Thyroid gland (tissue), 4 donors: ENCODE results near the gene CHST12. TPM values are rescaled to one million over a fixed set of nuclear protein-coding genes. Genes with fewer than 3 reads are reported as not detected.
"Not testable (repeated sequence)": the region's sequence is repeated elsewhere in the genome, so short reads cannot be mapped to it uniquely, and the experiment has no call there.

Experiments used
- DNase-seq, 2 donors: peaks; one replicate each; pipeline ENCODE4 v3.0.0-alpha.2; 2019
- H3K27ac ChIP-seq, 3 donors: fragments of 200-600 bp; sonication (generic); 1 replicate in 2 of 3; 2 replicates in 1 of 3; pipeline ENCODE4 v1.5.1; 2016 to 2019; ENCODE audit warnings: mild to moderate bottlenecking in 1 of 3, moderate library complexity in 1 of 3
- H3K27me3 ChIP-seq: fragments of 200-600 bp; sonication (generic); one replicate; pipeline ENCODE4 v1.5.1; 2019
- H3K36me3 ChIP-seq, 2 donors: fragments of 200-600 bp; sonication (generic); one replicate each; pipeline ENCODE4 v1.5.1; 2016 to 2019
- H3K4me1 ChIP-seq, 2 donors: fragments of 200-600 bp; sonication (generic); one replicate each; pipeline ENCODE4 v1.5.1; 2017 to 2019
- H3K4me3 ChIP-seq, 3 donors: fragments of 200-600 bp; sonication (generic); replicated peaks in 1 of 3; 1 replicate in 2 of 3; 2 replicates in 1 of 3; pipeline ENCODE4 v1.5.1; 2016; ENCODE audit warnings: mild to moderate bottlenecking in 1 of 3
- H3K9me3 ChIP-seq: fragments of 200-600 bp; sonication (generic); one replicate; pipeline ENCODE4 v1.5.1; 2017
- POLR2A ChIP-seq, 2 donors: fragments of 450-650 bp; IDR thresholded peaks; one replicate each; pipeline ENCODE4 v1.6.1; 2017; ENCODE audit warnings: antibody characterized with exemption in 2 of 2, mild to moderate bottlenecking in 2 of 2, moderate library complexity in 1 of 2
- WGBS, 2 donors: methylation state at CpG; one replicate each; pipeline ENCODE4 v1.1.5; 2017; 5-methylcytosine and 5-hydroxymethylcytosine counted together
- intact Hi-C: fragments of 100-400 bp; cut with DNase I; formaldehyde crosslinking; loops from one replicate; pipeline ENCODE4 v1.15.1; 2023
- total RNA-seq, 4 donors: library from RNA; depleted of rRNA; stranded (reverse); fragments of >200 nt; gene quantifications; one replicate each; pipeline ENCODE4 v1.2.3, GENCODE V29; 2016
- TF ChIP-seq, protein P1 (sequence below), 6 experiments: fragments of 200-600 bp in 3 of 6; fragments of 450-650 bp in 3 of 6; sonication (generic) in 3 of 6; IDR thresholded peaks; one replicate each; pipeline ENCODE4 v1.5.1; 2016 to 2019; ENCODE audit warnings: antibody characterized with exemption in 6 of 6, mild to moderate bottlenecking in 2 of 6, inconsistent platforms in 1 of 6, moderate library complexity in 1 of 6

The CHST12 gene
- total RNA-seq, 4 donors from 2014 or later = 15.3 to 24.2 (median 19.2) TPM

DNA sequence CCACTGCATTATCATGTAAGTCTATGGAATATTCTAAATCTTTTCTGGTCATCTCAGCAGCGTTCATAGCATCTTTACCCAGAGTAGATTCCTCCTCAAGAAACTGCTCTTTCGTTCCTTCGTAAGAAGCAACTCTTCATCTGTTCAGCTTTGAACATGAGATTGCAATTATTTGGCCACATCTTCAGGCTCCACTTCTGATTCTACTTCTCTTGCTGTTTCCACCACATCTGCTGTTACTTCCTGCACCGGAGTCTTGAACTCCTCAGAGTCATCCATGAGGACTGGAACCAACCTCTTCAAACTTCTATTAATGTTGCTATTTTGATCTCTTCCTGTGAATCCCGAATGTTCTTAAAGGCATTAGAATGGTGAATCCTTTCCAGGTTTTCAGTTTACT lies 12.7 kb downstream of the CHST12 start:
- Histone ChIP-seq H3K4me1 (peaks cover 17 to 20% of the 10 kb centered on the region in 2 donors), H3K9me3 (no peaks in the 10 kb centered on the region), H3K36me3 (no peaks in the 10 kb centered on the region), H3K27ac (no peak overlapping the region), H3K4me3 (no peak overlapping the region), H3K27me3 (no peaks in the 10 kb centered on the region)
- intact Hi-C loops = no loop called here
- WGBS, 2 donors = 79 to 81% methylated on average over 5 of the region's 5 CpGs
- no peak for DNase-seq
- TF ChIP-seq, protein P1, sequence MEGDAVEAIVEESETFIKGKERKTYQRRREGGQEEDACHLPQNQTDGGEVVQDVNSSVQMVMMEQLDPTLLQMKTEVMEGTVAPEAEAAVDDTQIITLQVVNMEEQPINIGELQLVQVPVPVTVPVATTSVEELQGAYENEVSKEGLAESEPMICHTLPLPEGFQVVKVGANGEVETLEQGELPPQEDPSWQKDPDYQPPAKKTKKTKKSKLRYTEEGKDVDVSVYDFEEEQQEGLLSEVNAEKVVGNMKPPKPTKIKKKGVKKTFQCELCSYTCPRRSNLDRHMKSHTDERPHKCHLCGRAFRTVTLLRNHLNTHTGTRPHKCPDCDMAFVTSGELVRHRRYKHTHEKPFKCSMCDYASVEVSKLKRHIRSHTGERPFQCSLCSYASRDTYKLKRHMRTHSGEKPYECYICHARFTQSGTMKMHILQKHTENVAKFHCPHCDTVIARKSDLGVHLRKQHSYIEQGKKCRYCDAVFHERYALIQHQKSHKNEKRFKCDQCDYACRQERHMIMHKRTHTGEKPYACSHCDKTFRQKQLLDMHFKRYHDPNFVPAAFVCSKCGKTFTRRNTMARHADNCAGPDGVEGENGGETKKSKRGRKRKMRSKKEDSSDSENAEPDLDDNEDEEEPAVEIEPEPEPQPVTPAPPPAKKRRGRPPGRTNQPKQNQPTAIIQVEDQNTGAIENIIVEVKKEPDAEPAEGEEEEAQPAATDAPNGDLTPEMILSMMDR (IDR thresholded peaks at IDR 0.05) = no peak
- no peak for TF ChIP-seq POLR2A (IDR thresholded peaks at IDR 0.05)

DNA sequence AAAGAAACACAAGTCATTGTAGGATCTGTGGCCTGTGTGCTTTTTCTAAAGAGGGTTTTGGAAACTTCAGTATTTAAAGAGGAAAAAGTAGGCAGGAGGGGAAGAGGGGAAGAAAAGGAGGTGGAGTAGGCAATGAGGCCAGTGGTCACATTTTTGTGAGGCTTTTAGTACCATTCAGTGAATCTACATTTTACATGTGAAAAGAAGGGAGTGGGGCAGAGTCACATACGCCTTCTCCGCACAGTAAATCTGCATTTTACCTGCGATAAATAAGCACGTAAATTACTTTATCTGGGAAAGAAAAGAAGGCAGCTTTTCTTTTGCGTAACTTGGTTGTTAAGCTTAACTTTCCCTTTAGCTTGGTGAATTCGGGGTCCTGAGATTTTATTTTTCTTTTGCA lies 13.2 kb downstream of the CHST12 start:
- intact Hi-C loops = no loop called here
- WGBS, 2 donors = 94 to 95% methylated on average over 6 of the region's 6 CpGs

DNA sequence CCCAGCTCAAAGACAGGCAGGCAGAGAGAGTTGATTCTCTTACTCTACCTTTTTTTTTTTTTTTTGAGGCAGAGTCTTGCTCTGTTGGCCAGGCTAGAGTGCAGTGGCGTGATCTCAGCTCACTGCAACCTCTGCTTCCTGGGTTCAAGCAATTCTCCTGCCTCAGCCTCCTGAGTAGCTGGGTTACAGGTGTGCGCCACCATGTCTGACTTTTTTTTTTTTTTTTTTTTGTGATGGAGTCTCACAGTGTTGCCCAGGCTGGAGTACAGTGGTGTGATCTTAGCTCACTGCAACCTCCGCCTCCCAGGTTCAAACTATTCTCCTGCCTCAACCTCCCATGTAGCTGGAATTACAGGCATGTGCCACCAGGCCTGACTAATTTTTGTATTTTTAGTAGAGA lies 13.8 kb downstream of the CHST12 start:
- intact Hi-C loops, H3K27ac ChIP-seq, H3K9me3 ChIP-seq, H3K36me3 ChIP-seq, H3K4me3 ChIP-seq, DNase-seq, H3K27me3 ChIP-seq: not testable (repeated sequence)
- peaks cover 10% of the 10 kb centered on the region in 2 donors for H3K4me1 ChIP-seq
- WGBS, 2 donors = 98 to 99% methylated on average over 3 of the region's 3 CpGs

More for the DNA sequence above, 13.2 kb downstream of the CHST12 start:
- Histone ChIP-seq H3K27ac (no peak overlapping the region), H3K36me3 (no peaks in the 10 kb centered on the region), H3K4me1 (peaks cover 15% of the 10 kb centered on the region in 2 donors), H3K27me3 (no peaks in the 10 kb centered on the region), H3K9me3 (no peaks in the 10 kb centered on the region), H3K4me3 (no peak overlapping the region)
- no peak for DNase-seq
- no peak for TF ChIP-seq POLR2A (IDR thresholded peaks at IDR 0.05)
- TF ChIP-seq, protein P1 (IDR thresholded peaks at IDR 0.05) = no peak

DNA sequence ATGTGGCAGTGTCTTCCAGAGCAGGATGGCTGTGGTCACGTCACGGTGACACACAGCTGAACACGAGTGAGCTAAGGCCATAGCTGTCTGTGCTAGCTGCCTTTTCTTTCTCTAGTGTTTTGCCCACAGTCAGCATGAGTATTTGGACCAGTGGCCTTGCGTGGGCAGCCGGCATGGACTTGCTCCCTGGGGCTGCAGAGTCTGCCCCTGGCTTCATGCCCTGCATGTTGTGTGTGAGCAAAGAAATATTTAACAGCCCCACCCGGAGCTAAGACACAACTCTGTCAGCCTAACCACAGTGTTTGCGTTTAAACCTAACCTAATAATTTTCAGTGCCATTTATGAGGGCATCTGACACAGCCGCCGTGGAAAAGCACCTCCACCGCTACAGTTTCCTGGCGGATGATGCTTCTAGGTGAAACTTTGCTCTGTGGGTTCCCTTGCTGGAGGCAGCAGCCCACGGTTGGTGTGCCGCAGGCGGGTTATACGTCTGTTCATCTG lies 14.6 kb downstream of the CHST12 start:
- no peak for TF ChIP-seq POLR2A (IDR thresholded peaks at IDR 0.05)
- TF ChIP-seq, protein P1 (IDR thresholded peaks at IDR 0.05) = no peak
- Histone ChIP-seq H3K4me3 (no peak overlapping the region), H3K27ac (no peak overlapping the region), H3K9me3 (no peaks in the 10 kb centered on the region), H3K36me3 (no peaks in the 10 kb centered on the region), H3K4me1 (peaks cover 2% of the 10 kb centered on the region in 2 donors), H3K27me3 (no peaks in the 10 kb centered on the region)
- intact Hi-C loops = no loop called here
- WGBS, 2 donors = 72 to 87% methylated on average over 10 to 15 of the region's 15 CpGs
- no peak for DNase-seq

DNA sequence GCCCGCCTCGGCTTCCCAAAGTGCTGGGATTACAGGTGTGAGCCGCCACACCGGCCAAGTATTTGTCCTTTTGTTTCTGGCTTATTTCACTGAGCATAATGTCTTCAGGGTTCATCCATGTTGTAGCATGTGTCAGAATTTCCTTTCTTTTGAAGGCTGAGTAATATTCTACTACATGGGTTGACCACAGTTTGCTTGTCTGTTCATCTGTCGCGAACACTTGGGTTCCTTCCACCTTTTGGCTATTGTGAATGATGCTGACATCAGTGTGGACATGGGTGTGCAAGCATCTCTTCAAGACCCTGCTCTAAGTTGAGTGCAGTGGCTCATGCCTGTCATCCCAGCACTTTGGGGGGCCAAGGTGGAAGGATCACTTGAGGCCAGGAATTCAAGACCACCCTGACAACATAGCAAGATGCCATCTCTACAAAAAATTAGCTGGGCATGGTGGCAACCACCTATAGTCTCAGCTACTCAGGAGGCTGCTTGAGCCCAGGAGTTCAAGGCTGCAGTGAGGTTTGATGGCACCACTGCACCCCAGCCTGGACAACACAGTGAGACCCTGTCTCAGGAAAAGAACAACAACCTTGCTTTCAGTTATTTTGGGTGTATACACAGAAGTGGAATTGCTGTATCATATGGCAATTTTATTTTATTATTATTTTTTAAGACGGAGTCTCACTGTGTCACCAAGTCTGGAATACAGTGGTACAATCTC lies 17.0 kb downstream of the CHST12 start:
- 94 to 96% methylated on average over 7 of the region's 7 CpGs for WGBS, 2 donors
- H3K9me3 ChIP-seq = no peaks in the 10 kb centered on the region
- DNase-seq = no peak
- H3K36me3 ChIP-seq = no peaks in the 10 kb centered on the region
- H3K27ac ChIP-seq = no peak overlapping the region
- no peaks in the 10 kb centered on the region for H3K27me3 ChIP-seq
- TF ChIP-seq POLR2A (IDR thresholded peaks at IDR 0.05) = no peak
- TF ChIP-seq, protein P1 (IDR thresholded peaks at IDR 0.05) = no peak
- H3K4me1 ChIP-seq = no peaks in the 10 kb centered on the region
- H3K4me3 ChIP-seq = no peak overlapping the region
- intact Hi-C loops = no loop called here
